C4-2B (cell line): Measurements from ENCODE around the gene RNF208.
A peak's percentile ranks its signal among the peaks of the same experiment; 100 is the strongest.

Source experiments
- H3K27ac ChIP-seq: fragments of 450-650 bp; 2 replicates; pipeline ENCODE4 v1.5.1; 2017
- ZFX ChIP-seq: fragments of 450-650 bp; IDR thresholded peaks from 2 replicates; pipeline ENCODE4 v1.6.1; 2017
- TF ChIP-seq, protein P1 (sequence below): fragments of 450-650 bp; conservative IDR thresholded peaks from 2 replicates; pipeline ENCODE4 v1.5.1; 2017; ENCODE audit warnings: mild to moderate bottlenecking

The RNF208 gene

DNA sequence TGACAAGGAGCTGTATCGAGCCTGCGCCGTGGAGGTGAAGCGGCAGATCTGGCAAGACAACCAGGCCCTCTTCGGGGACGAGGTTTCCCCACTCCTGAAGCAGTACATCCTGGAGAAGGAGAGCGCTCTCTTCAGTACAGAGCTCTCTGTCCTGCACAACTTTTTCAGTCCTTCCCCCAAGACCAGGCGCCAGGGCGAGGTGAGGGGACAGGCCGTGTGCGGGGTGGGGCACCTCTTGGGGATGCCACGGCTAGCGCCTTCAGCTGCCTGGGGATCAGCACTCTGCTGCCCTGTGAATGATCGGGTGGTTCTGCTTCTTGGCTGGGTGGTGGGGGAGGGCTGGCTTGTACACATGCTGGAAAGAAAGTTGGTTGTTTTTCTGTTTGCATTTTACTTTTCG lies 34.8 kb upstream of the RNF208 start:
- no peak for TF ChIP-seq ZFX
- TF ChIP-seq, protein P1, sequence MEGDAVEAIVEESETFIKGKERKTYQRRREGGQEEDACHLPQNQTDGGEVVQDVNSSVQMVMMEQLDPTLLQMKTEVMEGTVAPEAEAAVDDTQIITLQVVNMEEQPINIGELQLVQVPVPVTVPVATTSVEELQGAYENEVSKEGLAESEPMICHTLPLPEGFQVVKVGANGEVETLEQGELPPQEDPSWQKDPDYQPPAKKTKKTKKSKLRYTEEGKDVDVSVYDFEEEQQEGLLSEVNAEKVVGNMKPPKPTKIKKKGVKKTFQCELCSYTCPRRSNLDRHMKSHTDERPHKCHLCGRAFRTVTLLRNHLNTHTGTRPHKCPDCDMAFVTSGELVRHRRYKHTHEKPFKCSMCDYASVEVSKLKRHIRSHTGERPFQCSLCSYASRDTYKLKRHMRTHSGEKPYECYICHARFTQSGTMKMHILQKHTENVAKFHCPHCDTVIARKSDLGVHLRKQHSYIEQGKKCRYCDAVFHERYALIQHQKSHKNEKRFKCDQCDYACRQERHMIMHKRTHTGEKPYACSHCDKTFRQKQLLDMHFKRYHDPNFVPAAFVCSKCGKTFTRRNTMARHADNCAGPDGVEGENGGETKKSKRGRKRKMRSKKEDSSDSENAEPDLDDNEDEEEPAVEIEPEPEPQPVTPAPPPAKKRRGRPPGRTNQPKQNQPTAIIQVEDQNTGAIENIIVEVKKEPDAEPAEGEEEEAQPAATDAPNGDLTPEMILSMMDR, result no peak
- no peak overlapping the region; the same call in 1 of the 2 replicates for H3K27ac ChIP-seq

DNA sequence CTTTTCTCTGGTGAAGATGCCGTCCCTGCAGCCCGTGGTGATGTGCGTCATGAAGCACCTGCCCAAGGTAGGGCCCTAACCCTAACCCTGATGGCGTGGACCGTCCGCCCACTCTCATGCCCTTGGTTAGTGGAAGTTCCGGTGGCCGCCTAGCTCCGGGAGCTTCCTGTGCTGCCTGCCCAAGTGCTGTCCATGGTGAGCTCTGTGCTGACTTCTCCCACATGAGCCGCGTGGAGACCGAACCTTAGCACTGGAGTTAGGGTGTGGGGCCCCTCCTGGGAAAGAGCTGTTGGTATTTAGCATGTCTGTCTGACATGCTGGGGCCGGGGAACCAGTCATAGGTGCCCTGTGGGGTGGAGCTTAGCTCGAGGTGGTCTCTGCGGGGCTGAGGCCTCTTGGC lies 34.3 kb upstream of the RNF208 start:
- no peak for TF ChIP-seq ZFX
- TF ChIP-seq, protein P1, result no peak
- H3K27ac ChIP-seq, result peak overlapping the region; percentile 90

GRCh38 chr9:137255448-137256114 lies 33.5 kb upstream of the RNF208 start:
- peak; percentile 82; the same call in 1 of the 2 replicates for TF ChIP-seq ZFX
- TF ChIP-seq, protein P1, result no peak
- H3K27ac ChIP-seq, result peak overlapping the region; percentile 90

- H3K27ac ChIP-seq, result peak within 1 kb of the TSS; percentile 90
Observed at GRCh38 chr9:137254624-137255447, 32.8 kb upstream of the RNF208 start, which contains the start of gene NELFB. Gene NELFB, plus strand, starts transcription at chr9:137255327.

GRCh38 chr9:137253717-137254623 lies 31.9 kb upstream of the RNF208 start:
- no peak for TF ChIP-seq ZFX
- TF ChIP-seq, protein P1, result no peak
- peak overlapping the region; percentile 90 for H3K27ac ChIP-seq

More at GRCh38 chr9:137254624-137255447, 32.8 kb upstream of the RNF208 start, which contains the start of gene NELFB:
- TF ChIP-seq, protein P1, result no peak
- TF ChIP-seq ZFX, result no peak

- TF ChIP-seq, protein P1, result no peak
- TF ChIP-seq ZFX, result no peak
- no peak overlapping the region for H3K27ac ChIP-seq
Observed at GRCh38 chr9:137252555-137253506, 30.8 kb upstream of the RNF208 start.
